GM13977 (cell line): ENCODE results near the gene MRPL28.
A peak's percentile ranks its signal among the peaks of the same experiment; 100 is the strongest.
"Not testable (repeated sequence)": the region's sequence is repeated elsewhere in the genome, so short reads cannot be mapped to it uniquely, and the experiment has no call there.

Source experiments
- DNase-seq: peaks from one replicate; pipeline ENCODE4 v3.0.0; 2012; ENCODE audit warnings: low spot score
- CTCF ChIP-seq: IDR thresholded peaks from 2 replicates; pipeline ENCODE4 v1.5.1; 2012; ENCODE audit warnings: mild to moderate bottlenecking, control low read depth; ENCODE audit not compliant: insufficient read depth; ENCODE audit errors: extremely low read depth, missing control alignments
- in situ Hi-C: fragments of 300-500 bp; cut with MboI; formaldehyde crosslinking; loops from one replicate; pipeline ENCODE4 v1.12.0; 2022; ENCODE audit warnings: low sequenced_read_pairs, low pct_unique_long_range_greater_than_20kb, mixed read lengths, inconsistent platforms; ENCODE audit not compliant: unreplicated experiment

Gene MRPL28

DNA sequence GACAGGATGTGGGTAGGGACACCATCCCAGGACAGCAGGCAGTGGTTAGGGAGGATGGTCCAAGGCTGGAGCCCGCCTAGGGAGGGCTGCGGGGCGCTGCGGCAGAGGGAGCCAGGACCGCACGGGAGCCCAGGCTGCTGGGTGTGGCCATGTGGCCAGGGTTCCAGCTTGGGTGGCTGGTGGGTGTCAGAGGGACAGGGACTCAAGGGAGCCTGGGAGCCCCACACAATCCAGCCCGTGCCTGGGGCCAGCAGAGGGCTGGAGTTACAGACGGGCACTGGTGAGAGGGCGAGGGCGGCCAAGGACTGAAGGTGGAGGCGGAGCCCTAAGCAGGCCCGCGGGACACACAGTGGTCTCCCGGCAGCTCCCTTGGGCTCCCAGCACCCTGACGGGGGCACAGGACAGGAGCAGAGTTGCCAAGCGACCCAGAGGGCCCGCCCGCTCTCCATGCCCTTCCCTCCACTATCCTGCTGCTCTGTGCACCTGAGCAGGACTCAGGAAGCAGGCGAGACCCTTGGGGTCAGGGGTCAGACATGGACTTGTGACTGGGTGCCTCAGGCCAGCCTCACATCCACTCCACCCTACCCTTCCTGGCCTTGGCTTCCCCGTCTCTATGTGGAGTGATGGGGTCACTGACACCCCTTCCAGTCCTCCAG, 7.1 kb downstream of the MRPL28 start:
- DNase-seq = no peak
- in situ Hi-C loops = no loop called here

DNA sequence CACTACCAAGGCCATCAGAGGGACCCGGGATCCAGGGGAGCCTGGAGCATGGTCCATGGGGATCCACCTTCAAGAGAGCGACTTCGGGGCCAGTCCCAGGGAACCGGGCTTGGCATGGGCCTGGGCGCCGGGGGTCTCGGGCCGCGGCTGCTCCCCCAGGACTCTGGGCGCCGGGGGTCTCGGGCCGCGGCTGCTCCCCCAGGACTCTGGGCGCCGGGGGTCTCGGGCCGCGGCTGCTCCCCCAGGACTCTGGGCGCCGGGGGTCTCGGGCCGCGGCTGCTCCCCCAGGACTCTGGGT, 7.7 kb downstream of the MRPL28 start:
- in situ Hi-C loops, DNase-seq: not testable (repeated sequence)

More for the DNA sequence above, 7.1 kb downstream of the MRPL28 start:
- no peak for TF ChIP-seq CTCF

DNA sequence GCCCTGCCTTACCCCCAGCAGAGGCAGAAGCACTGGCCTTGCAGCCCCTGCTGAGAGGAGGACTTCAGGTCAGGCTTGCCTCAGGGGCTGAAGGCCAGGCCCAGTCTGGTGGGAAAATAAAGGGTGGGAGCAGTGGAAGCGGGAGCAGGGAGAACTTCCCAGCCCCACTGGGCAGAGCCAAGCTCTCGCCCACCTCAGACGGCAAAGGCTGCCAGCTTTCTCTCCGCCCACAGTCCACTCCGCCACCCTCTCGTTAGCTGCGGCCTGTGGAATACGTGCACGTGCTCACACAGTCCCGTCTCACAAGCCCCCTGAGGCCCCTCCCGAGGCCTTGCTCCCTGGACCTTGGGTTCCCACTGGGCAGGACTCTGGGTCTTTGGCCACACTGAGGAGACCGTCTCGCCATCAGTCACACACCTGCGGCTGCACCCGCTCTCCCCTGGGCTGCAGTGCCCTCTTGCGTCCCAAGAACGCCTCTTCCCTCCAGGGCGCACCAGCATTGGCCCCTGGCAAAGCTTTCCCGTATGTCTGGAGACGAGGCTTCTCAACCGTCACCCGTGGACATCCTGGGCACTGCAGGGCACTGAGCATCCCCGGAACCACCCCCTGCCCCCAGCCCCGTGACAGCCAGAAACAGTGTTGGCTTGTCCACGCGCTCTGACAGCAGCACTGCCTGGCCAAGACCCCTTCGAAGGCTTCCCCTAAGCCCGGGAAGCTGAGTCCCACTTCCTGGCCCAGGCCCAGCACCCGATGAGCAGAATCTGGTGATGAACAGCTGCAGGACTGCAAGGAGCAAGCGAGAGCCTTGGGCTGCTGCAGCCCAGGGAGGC, 8.3 kb downstream of the MRPL28 start:
- in situ Hi-C loops = no loop called here
- TF ChIP-seq CTCF = peak; percentile 96
- peak; percentile 96 for DNase-seq

- no peak for DNase-seq
- TF ChIP-seq CTCF = no peak
- in situ Hi-C loops = no loop called here
Observed at GRCh38 chr16:361341-361871, 8.9 kb downstream of the MRPL28 start.

DNA sequence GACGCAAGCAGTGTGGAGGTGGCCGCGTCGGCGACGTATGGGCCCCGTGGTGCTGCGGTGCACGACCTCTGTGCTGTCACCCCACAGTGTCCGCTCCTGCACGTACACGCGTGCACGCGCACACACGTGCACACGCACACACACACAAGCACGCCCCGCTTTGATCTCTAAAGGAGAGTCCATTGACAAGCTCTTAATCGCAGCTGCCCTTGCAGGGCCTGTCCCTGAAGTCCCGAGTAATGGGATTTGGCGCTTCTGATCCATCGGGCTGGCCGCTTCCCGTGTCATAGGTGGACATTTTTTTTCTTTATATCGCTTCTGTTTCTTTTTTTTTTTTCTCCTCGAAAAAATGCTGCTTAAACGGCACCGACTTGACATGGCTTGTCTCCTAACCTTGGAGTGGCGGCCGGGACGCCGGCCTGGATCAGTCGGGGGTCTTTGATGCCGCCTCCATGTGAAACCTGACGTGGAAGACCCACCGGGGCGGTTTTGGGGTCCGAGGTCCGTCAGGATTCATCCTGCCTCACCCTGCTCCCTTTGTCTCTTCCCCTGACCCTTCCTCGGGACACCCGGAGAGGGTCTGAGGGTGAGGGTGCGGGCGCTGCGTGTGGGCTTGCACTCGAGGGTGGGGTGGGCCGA, 9.5 kb downstream of the MRPL28 start:
- in situ Hi-C loops = no loop called here
- DNase-seq = no peak
- TF ChIP-seq CTCF = no peak

- TF ChIP-seq CTCF = no peak
- DNase-seq = no peak
- in situ Hi-C loops = no loop called here
Observed at GRCh38 chr16:359871-360697, 10.3 kb downstream of the MRPL28 start.
